PFSK-1 (cell line): ENCODE measurements around the gene STARD5.

Experiments used
- POLR2AphosphoS5 ChIP-seq: IDR thresholded peaks from 2 replicates; pipeline ENCODE4 v1.6.1; 2012; ENCODE audit warnings: low read depth, mild to moderate bottlenecking, control low read depth, low read length, moderate library complexity
- SIN3A ChIP-seq: IDR thresholded peaks from 2 replicates; pipeline ENCODE4 v1.6.1; 2012; ENCODE audit warnings: mild to moderate bottlenecking, low read length, moderate library complexity, borderline replicate concordance; ENCODE audit not compliant: insufficient read depth
- TF ChIP-seq, protein P1 (sequence below), 2 experiments: IDR thresholded peaks; 2 replicates each; pipeline versions ENCODE4 v1.6.1 to v1.8.0; 2011 to 2012; ENCODE audit warnings: low read depth in 2 of 2, low read length in 2 of 2, control low read depth in 1 of 2, inconsistent platforms in 1 of 2, mild to moderate bottlenecking in 1 of 2, moderate library complexity in 1 of 2; ENCODE audit not compliant: insufficient read depth in 1 of 2

DNA sequence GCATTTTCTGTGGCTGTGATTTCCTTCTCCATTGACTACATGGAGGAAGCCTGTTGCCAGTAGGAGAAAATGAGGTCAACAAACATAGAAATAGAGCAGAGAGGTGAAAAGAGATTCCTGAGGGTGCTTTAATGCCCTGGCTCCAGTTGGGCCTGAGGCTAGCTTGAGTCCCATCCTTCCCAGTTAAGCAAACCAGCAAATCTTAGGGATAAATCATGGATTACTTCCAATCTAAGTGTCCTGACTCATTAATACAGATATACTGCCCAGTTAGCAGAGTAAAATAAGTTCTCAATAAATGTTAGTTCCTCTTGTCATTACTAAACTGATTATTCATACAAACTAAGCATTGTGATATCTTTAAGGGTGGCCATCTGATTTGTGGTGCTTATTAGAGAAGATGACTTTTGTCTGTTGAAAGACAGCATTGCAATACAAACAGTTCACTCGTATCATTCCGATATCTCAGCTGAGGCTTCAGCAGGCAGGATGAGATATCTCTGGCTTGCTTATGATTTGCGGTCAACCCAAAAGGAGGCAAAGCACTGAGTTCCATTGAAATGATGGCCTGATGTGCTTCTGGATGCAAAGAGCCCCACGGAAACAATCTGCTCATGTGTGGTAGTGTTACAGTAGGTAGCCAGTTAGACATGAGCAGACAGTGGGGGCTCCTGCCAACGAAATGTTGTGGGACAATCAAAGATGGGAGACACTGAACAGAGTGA, 6.6 kb upstream of the STARD5 start:
- TF ChIP-seq POLR2AphosphoS5 (no peak), SIN3A (no peak)
- TF ChIP-seq, protein P1, sequence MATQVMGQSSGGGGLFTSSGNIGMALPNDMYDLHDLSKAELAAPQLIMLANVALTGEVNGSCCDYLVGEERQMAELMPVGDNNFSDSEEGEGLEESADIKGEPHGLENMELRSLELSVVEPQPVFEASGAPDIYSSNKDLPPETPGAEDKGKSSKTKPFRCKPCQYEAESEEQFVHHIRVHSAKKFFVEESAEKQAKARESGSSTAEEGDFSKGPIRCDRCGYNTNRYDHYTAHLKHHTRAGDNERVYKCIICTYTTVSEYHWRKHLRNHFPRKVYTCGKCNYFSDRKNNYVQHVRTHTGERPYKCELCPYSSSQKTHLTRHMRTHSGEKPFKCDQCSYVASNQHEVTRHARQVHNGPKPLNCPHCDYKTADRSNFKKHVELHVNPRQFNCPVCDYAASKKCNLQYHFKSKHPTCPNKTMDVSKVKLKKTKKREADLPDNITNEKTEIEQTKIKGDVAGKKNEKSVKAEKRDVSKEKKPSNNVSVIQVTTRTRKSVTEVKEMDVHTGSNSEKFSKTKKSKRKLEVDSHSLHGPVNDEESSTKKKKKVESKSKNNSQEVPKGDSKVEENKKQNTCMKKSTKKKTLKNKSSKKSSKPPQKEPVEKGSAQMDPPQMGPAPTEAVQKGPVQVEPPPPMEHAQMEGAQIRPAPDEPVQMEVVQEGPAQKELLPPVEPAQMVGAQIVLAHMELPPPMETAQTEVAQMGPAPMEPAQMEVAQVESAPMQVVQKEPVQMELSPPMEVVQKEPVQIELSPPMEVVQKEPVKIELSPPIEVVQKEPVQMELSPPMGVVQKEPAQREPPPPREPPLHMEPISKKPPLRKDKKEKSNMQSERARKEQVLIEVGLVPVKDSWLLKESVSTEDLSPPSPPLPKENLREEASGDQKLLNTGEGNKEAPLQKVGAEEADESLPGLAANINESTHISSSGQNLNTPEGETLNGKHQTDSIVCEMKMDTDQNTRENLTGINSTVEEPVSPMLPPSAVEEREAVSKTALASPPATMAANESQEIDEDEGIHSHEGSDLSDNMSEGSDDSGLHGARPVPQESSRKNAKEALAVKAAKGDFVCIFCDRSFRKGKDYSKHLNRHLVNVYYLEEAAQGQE (IDR thresholded peaks at IDR 0.05; ENCODE audit: insufficient read depth in 1 of 2, low read depth in 2 of 2, low read length in 2 of 2), result no peak
